Endothelial cell of umbilical vein (primary cell): ENCODE results near the gene POLR1D. TPM values are rescaled to one million over a fixed set of nuclear protein-coding genes. Genes with fewer than 3 reads are reported as not detected.

Source experiments
- BruUV-seq: library from RNA; stranded (reverse); fragments of 400-500 nt; replicated peaks from 2 replicates; lab custom pipeline; 2021; lab: Mats Ljungman, UMichigan
- CTCF ChIA-PET: fragments of 300-600, 350-600 bp; sonication (Branson Sonifier 250); formaldehyde crosslinking; loops from one replicate; lab custom pipeline; 2021; ENCODE audit warnings: antibody characterized with exemption, inconsistent platforms; lab: Charles Lee
- POLR2A ChIA-PET: fragments of 300-600, 350-600 bp; sonication (Branson Sonifier 250); formaldehyde crosslinking; loops from one replicate; lab custom pipeline; 2021; ENCODE audit warnings: antibody characterized with exemption, inconsistent platforms; lab: Charles Lee
- DNase-seq: peaks from one replicate; pipeline ENCODE4 v3.0.0-alpha.2; 2011; ENCODE audit warnings: low read depth, low spot score
- FAIRE-seq: peaks from 2 replicates; lab custom pipeline; 2011; peaks lifted over from hg19 to GRCh38; lab: Jason Lieb, UNC
- H2AFZ ChIP-seq: 2 replicates; pipeline ENCODE4 v1.6.0; 2012; ENCODE audit warnings: low read depth, low read length, control low read depth, inconsistent platforms
- H3K27ac ChIP-seq: 2 replicates; pipeline ENCODE4 v1.5.1; 2011; ENCODE audit warnings: low read depth, mild to moderate bottlenecking, control low read depth, low read length, moderate library complexity; ENCODE audit not compliant: insufficient read depth
- H3K27me3 ChIP-seq, 2 experiments: 2 replicates each; pipeline versions ENCODE4 v1.6.0 to v1.6.1; 2011; ENCODE audit warnings: low read length in 2 of 2, mixed read lengths in 1 of 2; ENCODE audit not compliant: control insufficient read depth in 2 of 2, insufficient read depth in 2 of 2
- H3K36me3 ChIP-seq, 2 experiments: 2 replicates in 1 of 2; 3 replicates in 1 of 2; pipeline ENCODE4 v1.5.1; 2011; ENCODE audit warnings: low read length in 2 of 2, mild to moderate bottlenecking in 1 of 2, moderate library complexity in 1 of 2; ENCODE audit not compliant: control insufficient read depth in 2 of 2, insufficient read depth in 2 of 2; ENCODE audit errors: extremely low read depth in 1 of 2
- H3K4me1 ChIP-seq: 3 replicates; pipeline ENCODE4 v1.5.1; 2011; ENCODE audit warnings: mild to moderate bottlenecking, low read length; ENCODE audit not compliant: control insufficient read depth, insufficient read depth; ENCODE audit errors: extremely low read depth
- H3K4me2 ChIP-seq: 2 replicates; pipeline ENCODE4 v1.6.1; 2011; ENCODE audit warnings: low read length, control low read depth, mixed read lengths; ENCODE audit not compliant: insufficient read depth
- H3K4me3 ChIP-seq, 3 experiments: fragments of 200-600 bp in 1 of 3; sonication (generic), shearing (Covaris generic) in 1 of 3; replicated peaks in 1 of 3; 2 replicates each; pipeline ENCODE4 v1.5.1; 2011 to 2016; ENCODE audit warnings: control low read depth in 3 of 3, low read length in 3 of 3, mild to moderate bottlenecking in 2 of 3, inconsistent platforms in 1 of 3, low read depth in 1 of 3, moderate library complexity in 1 of 3; ENCODE audit not compliant: insufficient read depth in 1 of 3
- H3K79me2 ChIP-seq: 2 replicates; pipeline ENCODE4 v1.6.0; 2012; ENCODE audit warnings: low read length, inconsistent platforms; ENCODE audit not compliant: control insufficient read depth, insufficient read depth
- H3K9ac ChIP-seq: replicated peaks from 2 replicates; pipeline ENCODE3; 2011; ENCODE audit warnings: low read length, control low read depth; ENCODE audit not compliant: insufficient read depth; ENCODE audit errors: extremely low read depth
- H3K9me1 ChIP-seq: replicated peaks from 3 replicates; pipeline ENCODE4 v1.6.0; 2011; ENCODE audit warnings: mild to moderate bottlenecking, low read length; ENCODE audit not compliant: control insufficient read depth, insufficient read depth; ENCODE audit errors: extremely low read depth
- H3K9me3 ChIP-seq: replicated peaks from 2 replicates; pipeline ENCODE4 v1.5.1; 2012; ENCODE audit warnings: low read length, inconsistent platforms; ENCODE audit not compliant: control insufficient read depth, insufficient read depth
- H4K20me1 ChIP-seq: replicated peaks from 2 replicates; pipeline ENCODE3; 2011; ENCODE audit warnings: mild to moderate bottlenecking, low read length; ENCODE audit not compliant: control insufficient read depth, insufficient read depth; ENCODE audit errors: extremely low read depth
- EZH2 ChIP-seq: IDR thresholded peaks from 2 replicates; pipeline ENCODE4 v1.6.1; 2012; ENCODE audit warnings: borderline replicate concordance, low read depth, mild to moderate bottlenecking, moderate library complexity, low read length, inconsistent platforms; ENCODE audit not compliant: severe bottlenecking
- FOS ChIP-seq: IDR thresholded peaks from 2 replicates; pipeline ENCODE4 v1.6.1; 2011; ENCODE audit warnings: mild to moderate bottlenecking, low read length, moderate library complexity, borderline replicate concordance; ENCODE audit not compliant: insufficient read depth
- GATA2 ChIP-seq: IDR thresholded peaks from 2 replicates; pipeline ENCODE4 v1.7.0; 2011; ENCODE audit warnings: low read depth, mild to moderate bottlenecking, moderate library complexity, mixed read lengths, low read length; ENCODE audit not compliant: insufficient read length, insufficient read depth
- JUN ChIP-seq: IDR thresholded peaks from 2 replicates; pipeline ENCODE4 v1.6.1; 2011; ENCODE audit warnings: borderline replicate concordance, low read depth; ENCODE audit not compliant: insufficient read length, insufficient read depth
- MYC ChIP-seq: IDR thresholded peaks from one replicate; pipeline ENCODE4 v1.6.1; 2011; ENCODE audit warnings: mild to moderate bottlenecking, low read depth, low read length
- POLR2A ChIP-seq: IDR thresholded peaks from 2 replicates; pipeline ENCODE4 v1.6.1; 2012; ENCODE audit warnings: low read depth, mild to moderate bottlenecking, control low read depth, low read length
- POLR2AphosphoS5 ChIP-seq: IDR thresholded peaks from 2 replicates; pipeline ENCODE4 v1.6.1; 2012; ENCODE audit warnings: low read depth, mild to moderate bottlenecking, control low read depth, low read length, moderate library complexity; ENCODE audit not compliant: insufficient read depth
- dilution Hi-C: fragments of 300-500 bp; cut with MboI; formaldehyde crosslinking; loops from one replicate; pipeline ENCODE4 v1.15.0; 2019; ENCODE audit warnings: low sequenced_read_pairs; ENCODE audit not compliant: extremely low pct_ligation_motif_present
- intact Hi-C: fragments of 100-400 bp; cut with micrococcal nuclease; formaldehyde crosslinking; loops from one replicate; pipeline ENCODE4 v1.10.0; 2022
- polyA plus RNA-seq, 4 experiments: library from polyadenylated mRNA; depleted of rRNA in 3 of 4; stranded (reverse) in 3 of 4; unstranded in 1 of 4; fragments of >200 nt; gene quantifications; 2 replicates each; pipeline versions ENCODE4 v1.2.1 to v1.2.3, GENCODE V29; 2011 to 2012; ENCODE audit warnings: missing spikeins in 1 of 4
- total RNA-seq: library from RNA; stranded (reverse); gene quantifications from 2 replicates; pipeline ENCODE4 v1.2.3, GENCODE V29; 2021
- TF ChIP-seq, protein P1 (sequence below), 2 donors: IDR thresholded peaks; 1 replicate in 1 of 2; 2 replicates in 1 of 2; pipeline ENCODE4 v1.5.1; 2011; ENCODE audit warnings: low read length in 2 of 2, mild to moderate bottlenecking in 2 of 2, moderate library complexity in 2 of 2, control low read depth in 1 of 2, inconsistent platforms in 1 of 2, low read depth in 1 of 2; ENCODE audit not compliant: insufficient read depth in 1 of 2; ENCODE audit errors: extremely low read depth in 1 of 2
- TF ChIP-seq, protein P2 (sequence below): IDR thresholded peaks from 2 replicates; pipeline ENCODE4 v1.6.1; 2011; ENCODE audit not compliant: insufficient read depth, insufficient read length

The POLR1D gene
- total and polyA plus RNA-seq, 2 donors (not counting 3 experiments of a cell fraction or from before 2014, with no cell fraction given), result 90.7 to 111 TPM

DNA sequence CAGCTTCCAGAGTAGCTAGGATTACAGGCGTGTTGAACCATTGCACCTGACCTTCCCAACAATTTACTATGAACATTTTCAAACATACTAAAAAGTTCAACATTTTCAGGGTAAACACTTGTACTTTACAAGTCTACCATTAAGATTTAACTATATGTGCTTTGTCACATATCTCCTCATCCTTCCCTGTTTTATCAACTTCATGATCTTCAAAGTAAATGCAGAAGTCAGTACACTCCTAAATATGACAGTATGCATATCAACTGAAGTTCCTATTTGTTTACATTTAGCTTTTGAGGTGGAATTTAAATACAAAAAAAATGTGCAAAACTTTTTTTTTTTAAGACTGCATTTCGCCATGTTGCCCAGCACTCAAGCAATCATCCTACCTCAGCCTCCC is 19.9 kb upstream of the POLR1D start:
- H3K4me1 ChIP-seq, result peaks cover 19% of the 10 kb centered on the region
- BruUV-seq, result no TSS peak
- dilution Hi-C loops (no loop called here), intact Hi-C loops (no loop called here)
- POLR2A ChIA-PET, result no interaction called here
- no peak overlapping the region for H3K9ac ChIP-seq
- peaks cover 57% of the 10 kb centered on the region for H3K79me2 ChIP-seq
- no peaks in the 10 kb centered on the region for H4K20me1 ChIP-seq
- no peaks in the 10 kb centered on the region for H3K36me3 ChIP-seq
- FAIRE-seq (no peak), DNase-seq (no peak)
- H3K4me3 ChIP-seq, result no peak overlapping the region
- no peak overlapping the region for H2AFZ ChIP-seq
- CTCF ChIA-PET, result no interaction called here
- no peak overlapping the region for H3K27ac ChIP-seq
- TF ChIP-seq FOS, result no peak
- no peak for TF ChIP-seq POLR2AphosphoS5
- TF ChIP-seq, protein P1, sequence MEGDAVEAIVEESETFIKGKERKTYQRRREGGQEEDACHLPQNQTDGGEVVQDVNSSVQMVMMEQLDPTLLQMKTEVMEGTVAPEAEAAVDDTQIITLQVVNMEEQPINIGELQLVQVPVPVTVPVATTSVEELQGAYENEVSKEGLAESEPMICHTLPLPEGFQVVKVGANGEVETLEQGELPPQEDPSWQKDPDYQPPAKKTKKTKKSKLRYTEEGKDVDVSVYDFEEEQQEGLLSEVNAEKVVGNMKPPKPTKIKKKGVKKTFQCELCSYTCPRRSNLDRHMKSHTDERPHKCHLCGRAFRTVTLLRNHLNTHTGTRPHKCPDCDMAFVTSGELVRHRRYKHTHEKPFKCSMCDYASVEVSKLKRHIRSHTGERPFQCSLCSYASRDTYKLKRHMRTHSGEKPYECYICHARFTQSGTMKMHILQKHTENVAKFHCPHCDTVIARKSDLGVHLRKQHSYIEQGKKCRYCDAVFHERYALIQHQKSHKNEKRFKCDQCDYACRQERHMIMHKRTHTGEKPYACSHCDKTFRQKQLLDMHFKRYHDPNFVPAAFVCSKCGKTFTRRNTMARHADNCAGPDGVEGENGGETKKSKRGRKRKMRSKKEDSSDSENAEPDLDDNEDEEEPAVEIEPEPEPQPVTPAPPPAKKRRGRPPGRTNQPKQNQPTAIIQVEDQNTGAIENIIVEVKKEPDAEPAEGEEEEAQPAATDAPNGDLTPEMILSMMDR (IDR thresholded peaks at IDR 0.05; ENCODE audit: extremely low read depth in 1 of 2, insufficient read depth in 1 of 2, low read depth in 1 of 2, low read length in 2 of 2), result no peak
- H3K4me2 ChIP-seq, result no peak overlapping the region
- no peaks in the 10 kb centered on the region for H3K27me3 ChIP-seq
- H3K9me3 ChIP-seq, result no peaks in the 10 kb centered on the region
- peaks cover 2% of the 10 kb centered on the region for H3K9me1 ChIP-seq

DNA sequence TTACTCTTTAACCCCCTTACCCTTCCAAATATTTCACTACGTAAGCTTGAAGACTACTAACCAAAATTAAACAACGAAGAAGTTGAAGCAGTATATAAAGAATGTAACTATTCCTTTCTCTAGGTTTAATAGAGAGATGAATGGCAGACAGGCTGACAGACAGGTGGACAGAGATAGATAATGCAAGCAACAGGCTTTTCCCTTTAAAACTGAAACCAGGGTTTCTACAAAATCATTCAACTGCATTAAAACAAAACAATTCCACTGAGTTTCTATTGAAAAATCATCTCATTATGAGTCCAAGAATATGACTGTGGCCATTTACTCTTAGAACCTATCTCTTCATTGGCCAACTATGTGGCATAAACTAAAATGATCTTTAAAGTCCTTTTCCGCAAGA is 16.6 kb upstream of the POLR1D start:
- no peaks in the 10 kb centered on the region for H3K9me1 ChIP-seq
- ChIA-PET CTCF (interaction anchor here (1.1 to 3.9 kb wide), 2 partner anchors 13 to 18 kb away, joined by 3 to 27 read pairs; partner anchors contain the start of gene LNX2), POLR2A (no interaction called here)
- H3K4me1 ChIP-seq, result peaks cover 23% of the 10 kb centered on the region
- intact Hi-C loops, result no loop called here
- no peaks in the 10 kb centered on the region for H3K36me3 ChIP-seq
- no peaks in the 10 kb centered on the region for H3K9me3 ChIP-seq
- H3K27me3 ChIP-seq, result no peaks in the 10 kb centered on the region
- H2AFZ ChIP-seq, result no peak overlapping the region
- FAIRE-seq (no peak), DNase-seq (no peak)
- no peak overlapping the region for H3K4me3 ChIP-seq
- dilution Hi-C loops, result no loop called here
- H3K4me2 ChIP-seq, result no peak overlapping the region
- BruUV-seq, result no TSS peak
- TF ChIP-seq POLR2A (no peak), GATA2 (no peak), EZH2 (no peak), FOS (no peak), JUN (no peak), POLR2AphosphoS5 (no peak), MYC (no peak)
- TF ChIP-seq, protein P2, sequence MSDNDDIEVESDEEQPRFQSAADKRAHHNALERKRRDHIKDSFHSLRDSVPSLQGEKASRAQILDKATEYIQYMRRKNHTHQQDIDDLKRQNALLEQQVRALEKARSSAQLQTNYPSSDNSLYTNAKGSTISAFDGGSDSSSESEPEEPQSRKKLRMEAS, result no peak
- TF ChIP-seq, protein P1 (IDR thresholded peaks at IDR 0.05; ENCODE audit: extremely low read depth in 1 of 2, insufficient read depth in 1 of 2, low read depth in 1 of 2, low read length in 2 of 2), result no peak
- H4K20me1 ChIP-seq, result no peaks in the 10 kb centered on the region
- H3K79me2 ChIP-seq, result peaks cover 49% of the 10 kb centered on the region
- H3K27ac ChIP-seq, result no peak overlapping the region
- H3K9ac ChIP-seq, result no peak overlapping the region
